Heart right ventricle (tissue), 16 donors: ENCODE data around the gene RAD54L2. TPM values are rescaled to one million over a fixed set of nuclear protein-coding genes. Genes with fewer than 3 reads are reported as not detected.
"Not testable (repeated sequence)": the region's sequence is repeated elsewhere in the genome, so short reads cannot be mapped to it uniquely, and the experiment has no call there.

Experiments used
- ATAC-seq, 8 donors: fragments of 200-7000 bp; cut with Tn5 transposase; one replicate each; pipeline ENCODE4 v1.9.1; 2020; ENCODE audit warnings: mild to moderate bottlenecking in 8 of 8, moderate library complexity in 8 of 8, moderate number of reproducible peaks in 1 of 8
- DNase-seq, 2 donors: peaks; one replicate each; pipeline ENCODE4 v3.0.0-alpha.2; 2020
- H3K27ac ChIP-seq, 10 donors: fragments of 200-600 bp; sonication (generic) in 2 of 10; one replicate each; pipeline versions ENCODE4 v1.5.0 to v1.8.0; 2020 to 2022; ENCODE audit warnings: mild to moderate bottlenecking in 3 of 10
- H3K27me3 ChIP-seq, 7 donors: fragments of 200-600 bp; one replicate each; pipeline ENCODE4 v1.8.0; 2021 to 2022; ENCODE audit warnings: mild to moderate bottlenecking in 2 of 7
- H3K36me3 ChIP-seq, 9 donors: fragments of 200-600 bp; sonication (generic) in 1 of 9; one replicate each; pipeline versions ENCODE4 v1.5.0 to v1.8.0; 2020 to 2022; ENCODE audit warnings: mild to moderate bottlenecking in 2 of 9
- H3K4me1 ChIP-seq, 9 donors: fragments of 200-600 bp; sonication (generic) in 1 of 9; one replicate each; pipeline versions ENCODE4 v1.5.0 to v1.8.0; 2020 to 2022; ENCODE audit warnings: mild to moderate bottlenecking in 4 of 9
- H3K4me3 ChIP-seq, 10 donors: fragments of 200-600 bp; sonication (generic) in 2 of 10; one replicate each; pipeline versions ENCODE4 v1.5.0 to v1.8.0; 2020 to 2022; ENCODE audit warnings: mild to moderate bottlenecking in 7 of 10, moderate library complexity in 2 of 10
- H3K9me3 ChIP-seq, 11 donors: fragments of 200-600 bp in 10 of 11; sonication (generic) in 2 of 11; one replicate each; pipeline versions ENCODE4 v1.5.0 to v1.8.0; 2013 to 2022; ENCODE audit warnings: mild to moderate bottlenecking in 2 of 11, control low read depth in 1 of 11, moderate library complexity in 1 of 11
- WGBS, 2 donors: extraction: QIAGEN DNeasy Blood & Tissue Kit; methylation state at CpG; one replicate each; pipeline ENCODE4 v1.1.7; 2013; ENCODE audit warnings: inconsistent platforms in 1 of 2; 5-methylcytosine and 5-hydroxymethylcytosine counted together
- intact Hi-C, 10 donors: fragments of 100-400 bp; cut with DNase I; formaldehyde crosslinking; loops; one replicate each; pipeline versions ENCODE4 v1.11.1 to v1.14.2; 2022
- polyA plus RNA-seq, 2 donors: library from polyadenylated mRNA; stranded (reverse); fragments of 200-250 nt; gene quantifications; one replicate each; pipeline ENCODE4 v1.2.3, GENCODE V29; 2013
- total RNA-seq, 10 donors: library from RNA; stranded (reverse); fragmentation: NEBNext Ultra II Directional in 3 of 10; extraction: Animal tissue kit (Norgen Biotek cat#: 25700) in 3 of 10; gene quantifications; one replicate each; pipeline versions ENCODE4 v1.2.1 to v1.2.4, GENCODE V29; 2021 to 2023
- TF ChIP-seq, protein P1 (sequence below), 9 donors: fragments of 200-600 bp; sonication (generic) in 2 of 9; IDR thresholded peaks; one replicate each; pipeline versions ENCODE4 v1.5.0 to v1.8.0; 2021 to 2022; ENCODE audit warnings: antibody characterized with exemption in 9 of 9, mild to moderate bottlenecking in 5 of 9, moderate library complexity in 1 of 9
- donor health status: Arrhythmogenic right ventricular cardiomyopathy.
- donor health status: ischemic (EF 13 %, LVEDD 7.1; RV severe dilation, severe dysfunction).
- donor health status: healthy with polysubstance abuse.
- donor health status: DM: no; HTN: yes; CAD: no.
- donor health status: DM: no; HTN: no; CAD: no.
- donor health status: ischemic (EF 25% LVEDD 6.9; RV normal size, moderate dysfunction).
- donor health status: ischemic (EF 25% LVEDD 5.7; RV mildly dilated, moderate dysfunction).
- donor health status: healthy.
- donor health status: DM: yes; HTN: yes; CAD: no.
- donor health status: Ischemic cardiomyopathy.
- donor health status: ischemic (EF 35%, LVEDD 5.7; RV mildly dilated, moderate dysfunction).
- donor health status: nonischemic (EF 11% LVEDD 7.7; RV severe dilation, severe dysfunction).
- donor health status: DM: yes; HTN: yes; CAD: no.
- donor health status: PGD.
- donor health status: ischemic (EF 29% LVEDD 5.4; RV normal size, mild dysfunction).
- donor health status: nonischemic (EF 23%, LVEDD 6.1; RV moderate dilation, normal function).

Gene RAD54L2
- total and polyA plus RNA-seq, 12 donors, result 1.8 to 14.5 (median 12.9) TPM

DNA sequence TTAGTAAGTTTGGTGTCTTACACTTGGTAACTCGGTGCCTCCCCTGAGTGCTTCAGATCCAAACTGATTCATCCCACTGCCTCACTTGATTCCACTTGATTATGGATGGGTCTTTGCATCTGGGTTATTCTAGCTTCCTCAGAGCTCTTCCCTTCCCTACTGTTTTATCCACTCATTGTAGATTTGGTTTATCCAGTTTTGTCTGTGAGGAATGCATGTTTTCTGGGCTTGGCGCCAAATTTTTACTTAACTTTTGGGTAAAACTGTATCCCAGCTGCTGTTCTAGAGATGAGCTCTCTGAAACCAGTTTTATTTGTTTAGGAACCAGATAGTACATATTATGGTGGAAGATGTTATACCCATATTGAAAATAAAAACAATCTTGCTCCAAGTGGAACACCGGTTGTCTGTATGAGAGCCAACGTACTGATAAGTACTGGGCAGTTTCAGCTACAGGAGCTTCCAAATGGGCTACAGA lies 20.9 kb downstream of the RAD54L2 start:
- intact Hi-C loops, result no loop called here
- Histone ChIP-seq H3K4me3 (no peak overlapping the region), H3K27ac (peak overlapping the region in 1 of 10 donors; percentile 9), H3K36me3 (peaks cover 0 to 32% (median 0%) of the 10 kb centered on the region in 9 donors), H3K27me3 (no peaks in the 10 kb centered on the region), H3K9me3 (no peaks in the 10 kb centered on the region), H3K4me1 (peaks cover 0 to 19% (median 13%) of the 10 kb centered on the region in 9 donors)
- TF ChIP-seq, protein P1, sequence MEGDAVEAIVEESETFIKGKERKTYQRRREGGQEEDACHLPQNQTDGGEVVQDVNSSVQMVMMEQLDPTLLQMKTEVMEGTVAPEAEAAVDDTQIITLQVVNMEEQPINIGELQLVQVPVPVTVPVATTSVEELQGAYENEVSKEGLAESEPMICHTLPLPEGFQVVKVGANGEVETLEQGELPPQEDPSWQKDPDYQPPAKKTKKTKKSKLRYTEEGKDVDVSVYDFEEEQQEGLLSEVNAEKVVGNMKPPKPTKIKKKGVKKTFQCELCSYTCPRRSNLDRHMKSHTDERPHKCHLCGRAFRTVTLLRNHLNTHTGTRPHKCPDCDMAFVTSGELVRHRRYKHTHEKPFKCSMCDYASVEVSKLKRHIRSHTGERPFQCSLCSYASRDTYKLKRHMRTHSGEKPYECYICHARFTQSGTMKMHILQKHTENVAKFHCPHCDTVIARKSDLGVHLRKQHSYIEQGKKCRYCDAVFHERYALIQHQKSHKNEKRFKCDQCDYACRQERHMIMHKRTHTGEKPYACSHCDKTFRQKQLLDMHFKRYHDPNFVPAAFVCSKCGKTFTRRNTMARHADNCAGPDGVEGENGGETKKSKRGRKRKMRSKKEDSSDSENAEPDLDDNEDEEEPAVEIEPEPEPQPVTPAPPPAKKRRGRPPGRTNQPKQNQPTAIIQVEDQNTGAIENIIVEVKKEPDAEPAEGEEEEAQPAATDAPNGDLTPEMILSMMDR (IDR thresholded peaks at IDR 0.05), result no peak
- ATAC-seq, result peak in 6 of 8 donors; percentile 21 to 55 (median 51)
- WGBS, 2 donors, result 39 to 40% methylated on average over 4 of the region's 4 CpGs
- DNase-seq, result peak in 1 of 2 donors; percentile 55

DNA sequence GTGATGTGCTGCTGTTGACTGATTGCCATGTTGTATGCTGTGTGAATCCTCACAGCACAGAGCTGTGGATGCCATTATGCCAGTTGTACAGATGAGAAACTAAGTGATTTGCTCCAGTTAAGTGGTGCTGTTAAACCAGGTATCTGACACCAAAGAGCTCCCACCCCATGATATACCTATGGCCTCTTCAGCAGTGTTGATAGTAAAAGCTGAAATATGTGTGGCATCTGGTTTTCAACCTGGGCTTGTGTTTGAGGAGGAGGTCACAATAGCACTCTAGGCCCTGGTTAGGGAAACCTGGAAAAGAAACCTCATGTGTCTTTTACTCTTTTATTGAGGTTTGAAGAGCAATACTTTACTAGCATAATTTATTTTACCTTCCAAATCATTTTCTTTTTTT lies 21.4 kb downstream of the RAD54L2 start:
- Histone ChIP-seq H3K27me3 (no peaks in the 10 kb centered on the region), H3K4me1 (peaks cover 0 to 19% (median 13%) of the 10 kb centered on the region in 9 donors), H3K9me3 (no peaks in the 10 kb centered on the region), H3K27ac (peak overlapping the region in 1 of 10 donors; percentile 9), H3K36me3 (peaks cover 0 to 26% (median 0%) of the 10 kb centered on the region in 9 donors), H3K4me3 (no peak overlapping the region)
- DNase-seq, result no peak
- intact Hi-C loops, result no loop called here
- peak in 1 of 8 donors; percentile 11 for ATAC-seq
- TF ChIP-seq, protein P1 (IDR thresholded peaks at IDR 0.05), result no peak

DNA sequence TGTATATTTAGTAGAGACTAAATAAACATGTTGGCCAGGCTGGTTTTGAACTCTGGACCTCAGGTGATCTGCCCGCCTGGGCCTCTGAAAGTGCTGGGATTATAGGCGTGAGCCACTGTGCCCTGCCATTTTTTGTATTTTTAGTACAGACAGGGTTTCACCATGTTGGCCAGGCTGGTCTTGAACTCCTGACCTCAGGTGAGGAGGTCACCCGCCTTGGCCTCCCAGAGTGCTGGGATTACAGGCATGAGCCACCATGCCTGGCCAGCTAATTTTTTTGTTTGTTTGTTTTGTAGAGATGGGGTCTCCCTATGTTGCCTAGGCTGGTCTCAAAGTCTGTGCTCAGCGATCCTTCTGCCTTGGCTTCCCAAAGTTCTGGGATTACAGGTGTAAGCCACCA lies 23.9 kb downstream of the RAD54L2 start:
- peaks cover 0 to 27% (median 16%) of the 10 kb centered on the region in 9 donors for H3K4me1 ChIP-seq
- H3K9me3 ChIP-seq, H3K27ac ChIP-seq, ATAC-seq, intact Hi-C loops, H3K4me3 ChIP-seq, DNase-seq, H3K36me3 ChIP-seq, H3K27me3 ChIP-seq: not testable (repeated sequence)
- WGBS, 2 donors, result 99% methylated on average over 4 of the region's 4 CpGs

DNA sequence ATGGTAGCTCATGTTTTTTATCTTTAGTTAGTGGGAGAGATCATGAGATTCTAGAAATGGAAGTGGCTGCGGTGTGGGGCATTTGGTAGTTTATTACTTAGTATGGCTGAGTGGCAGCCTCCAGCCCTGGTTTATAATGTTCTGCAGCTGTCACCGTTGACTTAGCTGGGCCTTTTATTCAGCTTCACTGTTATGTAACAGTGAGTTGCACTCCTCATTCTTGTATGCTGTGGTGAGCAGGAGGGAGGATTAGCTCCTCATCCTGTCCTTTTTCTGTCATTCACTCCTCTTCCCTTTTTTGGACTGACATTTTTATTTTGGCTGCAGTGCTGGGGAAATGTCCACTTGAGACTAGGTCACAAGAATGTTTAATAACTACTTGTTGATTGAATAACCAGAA lies 29.5 kb downstream of the RAD54L2 start:
- 34 to 47% methylated on average over 2 of the region's 2 CpGs for WGBS, 2 donors
- Histone ChIP-seq H3K4me1 (peaks cover 0 to 33% (median 22%) of the 10 kb centered on the region in 9 donors), H3K4me3 (no peak overlapping the region), H3K36me3 (peaks cover 0 to 13% (median 0%) of the 10 kb centered on the region in 9 donors), H3K9me3 (no peaks in the 10 kb centered on the region), H3K27ac (peak overlapping the region in 4 of 10 donors; percentile 14 to 61 (median 24)), H3K27me3 (no peaks in the 10 kb centered on the region)
- ATAC-seq, result peak in 5 of 8 donors; percentile 25 to 82 (median 75)
- intact Hi-C loops, result no loop called here
- no peak for DNase-seq
- TF ChIP-seq, protein P1 (IDR thresholded peaks at IDR 0.05), result no peak

- no peaks in the 10 kb centered on the region for H3K9me3 ChIP-seq
- H3K27ac ChIP-seq, result no peak overlapping the region
- peaks cover 0 to 33% (median 22%) of the 10 kb centered on the region in 9 donors for H3K4me1 ChIP-seq
- H3K27me3 ChIP-seq, result no peaks in the 10 kb centered on the region
- ATAC-seq (no peak), DNase-seq (no peak)
- intact Hi-C loops, result no loop called here
- H3K36me3 ChIP-seq, result peaks cover 0 to 20% (median 0%) of the 10 kb centered on the region in 9 donors
- TF ChIP-seq, protein P1 (IDR thresholded peaks at IDR 0.05), result no peak
- H3K4me3 ChIP-seq, result no peak overlapping the region
Measured at GRCh38 chr3:51568996-51569395, 30.5 kb downstream of the RAD54L2 start.
